Caco-2 (cell line): ENCODE measurements around the gene ITGB1BP2. TPM values are rescaled to one million over a fixed set of nuclear protein-coding genes. Genes with fewer than 3 reads are reported as not detected.
A peak's percentile ranks its signal among the peaks of the same experiment; 100 is the strongest.

Source experiments
- BruUV-seq: library from RNA; stranded (reverse); fragments of 400-500 nt; replicated peaks from 2 replicates; lab custom pipeline; 2021; lab: Mats Ljungman, UMichigan
- CTCF ChIA-PET: fragments of 300-600 bp; sonication (Branson Sonifier 250); formaldehyde crosslinking; loops from one replicate; lab custom pipeline; 2022; ENCODE audit warnings: antibody characterized with exemption; lab: Charles Lee
- POLR2A ChIA-PET: fragments of 300-600 bp; sonication (Branson Sonifier 250); formaldehyde crosslinking; loops from one replicate; lab custom pipeline; 2022; ENCODE audit warnings: antibody characterized with exemption; lab: Charles Lee
- DNase-seq, 2 experiments: peaks; one replicate each; pipeline versions ENCODE4 v3.0.0 to v3.0.0-alpha.2; 2020 to 2022
- H3K27me3 ChIP-seq: replicated peaks from 2 replicates; pipeline ENCODE4 v1.6.0; 2011; ENCODE audit warnings: low read length; ENCODE audit not compliant: control insufficient read depth, insufficient read depth
- H3K36me3 ChIP-seq: 2 replicates; pipeline ENCODE4 v1.5.1; 2011; ENCODE audit warnings: low read length; ENCODE audit not compliant: control insufficient read depth, insufficient read depth
- H3K4me1 ChIP-seq: fragments of 250-450 bp; sonication (Bioruptor Pico); 2 replicates; pipeline ENCODE4 v1.5.1; 2020; ENCODE audit warnings: mild to moderate bottlenecking
- H3K4me3 ChIP-seq: 2 replicates; pipeline ENCODE4 v1.5.1; 2011; ENCODE audit warnings: low read depth, mild to moderate bottlenecking, control low read depth, low read length
- H3K9me3 ChIP-seq: fragments of 250-450 bp; sonication (Bioruptor Pico); 2 replicates; pipeline ENCODE4 v1.5.1; 2020; ENCODE audit warnings: mild to moderate bottlenecking, moderate library complexity
- H3K27ac Mint-ChIP-seq: one replicate; pipeline ENCODE4 v1.8.0; 2022; ENCODE audit warnings: mixed read lengths; ENCODE audit not compliant: unreplicated experiment
- H3K27me3 Mint-ChIP-seq: one replicate; pipeline ENCODE4 v1.8.0; 2022; ENCODE audit warnings: mixed read lengths; ENCODE audit not compliant: insufficient read depth, unreplicated experiment
- H3K36me3 Mint-ChIP-seq: one replicate; pipeline ENCODE4 v1.8.0; 2022; ENCODE audit warnings: mild to moderate bottlenecking, mixed read lengths; ENCODE audit not compliant: insufficient read depth, unreplicated experiment
- H3K4me1 Mint-ChIP-seq: one replicate; pipeline ENCODE4 v1.8.0; 2022; ENCODE audit warnings: low read depth, mixed read lengths; ENCODE audit not compliant: unreplicated experiment
- H3K4me3 Mint-ChIP-seq: one replicate; pipeline ENCODE4 v1.8.0; 2022; ENCODE audit warnings: mild to moderate bottlenecking, moderate library complexity, mixed read lengths; ENCODE audit not compliant: unreplicated experiment
- H3K9me3 Mint-ChIP-seq: one replicate; pipeline ENCODE4 v1.8.0; 2022; ENCODE audit warnings: mixed read lengths; ENCODE audit not compliant: unreplicated experiment
- intact Hi-C: fragments of 100-400 bp; cut with micrococcal nuclease; formaldehyde crosslinking; loops from one replicate; pipeline ENCODE4 v1.10.0; 2022; ENCODE audit not compliant: unreplicated experiment
- total RNA-seq: library from RNA; stranded (reverse); gene quantifications from 2 replicates; pipeline ENCODE4 v1.2.3, GENCODE V29; 2022
- TF ChIP-seq, protein P1 (sequence below), 2 experiments: fragments of 200-600 bp in 1 of 2; IDR thresholded peaks; 1 replicate in 1 of 2; 2 replicates in 1 of 2; pipeline versions ENCODE4 v1.5.1 to v1.8.0; 2011 to 2022; ENCODE audit warnings: antibody characterized with exemption in 1 of 2, control low read depth in 1 of 2, inconsistent platforms in 1 of 2, low read depth in 1 of 2, low read length in 1 of 2, mild to moderate bottlenecking in 1 of 2, moderate library complexity in 1 of 2; ENCODE audit not compliant: insufficient read depth in 1 of 2, severe bottlenecking in 1 of 2, unreplicated experiment in 1 of 2

The ITGB1BP2 gene
- total RNA-seq, 1 experiment from 2014 or later, result 6.1 TPM

- peaks cover 61% of the 10 kb centered on the region for H3K36me3 Mint-ChIP-seq
- Histone ChIP-seq H3K9me3 (no peaks in the 10 kb centered on the region), H3K4me3 (no peak overlapping the region), H3K36me3 (no peaks in the 10 kb centered on the region), H3K27me3 (no peaks in the 10 kb centered on the region), H3K4me1 (0 out of 2 replicates have a peak, but pooled peaks cover 8% of the 10 kb centered on the region)
- peak overlapping the region; percentile 98 for H3K4me3 Mint-ChIP-seq
- H3K27ac Mint-ChIP-seq, result no peak overlapping the region
- intact Hi-C loops, result loop anchor here (5.0 to 10.0 kb wide), 2 partner anchors 71 to 81 kb away; partner anchors contain the start of gene TAF1
- ChIA-PET CTCF (no interaction called here), POLR2A (no interaction called here)
- H3K27me3 Mint-ChIP-seq, result no peaks in the 10 kb centered on the region
- no TSS peak for BruUV-seq
- H3K9me3 Mint-ChIP-seq, result no peaks in the 10 kb centered on the region
- TF ChIP-seq, protein P1, sequence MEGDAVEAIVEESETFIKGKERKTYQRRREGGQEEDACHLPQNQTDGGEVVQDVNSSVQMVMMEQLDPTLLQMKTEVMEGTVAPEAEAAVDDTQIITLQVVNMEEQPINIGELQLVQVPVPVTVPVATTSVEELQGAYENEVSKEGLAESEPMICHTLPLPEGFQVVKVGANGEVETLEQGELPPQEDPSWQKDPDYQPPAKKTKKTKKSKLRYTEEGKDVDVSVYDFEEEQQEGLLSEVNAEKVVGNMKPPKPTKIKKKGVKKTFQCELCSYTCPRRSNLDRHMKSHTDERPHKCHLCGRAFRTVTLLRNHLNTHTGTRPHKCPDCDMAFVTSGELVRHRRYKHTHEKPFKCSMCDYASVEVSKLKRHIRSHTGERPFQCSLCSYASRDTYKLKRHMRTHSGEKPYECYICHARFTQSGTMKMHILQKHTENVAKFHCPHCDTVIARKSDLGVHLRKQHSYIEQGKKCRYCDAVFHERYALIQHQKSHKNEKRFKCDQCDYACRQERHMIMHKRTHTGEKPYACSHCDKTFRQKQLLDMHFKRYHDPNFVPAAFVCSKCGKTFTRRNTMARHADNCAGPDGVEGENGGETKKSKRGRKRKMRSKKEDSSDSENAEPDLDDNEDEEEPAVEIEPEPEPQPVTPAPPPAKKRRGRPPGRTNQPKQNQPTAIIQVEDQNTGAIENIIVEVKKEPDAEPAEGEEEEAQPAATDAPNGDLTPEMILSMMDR (IDR thresholded peaks at IDR 0.05; ENCODE audit: insufficient read depth in 1 of 2, low read depth in 1 of 2, low read length in 1 of 2, severe bottlenecking in 1 of 2, unreplicated experiment in 1 of 2), result no peak
- H3K4me1 Mint-ChIP-seq, result no peaks in the 10 kb centered on the region
- no peak for DNase-seq
Measured at GRCh38 chrX:71285929-71286328, 15.6 kb upstream of the ITGB1BP2 start.

GRCh38 chrX:71291381-71291780 lies 10.2 kb upstream of the ITGB1BP2 start:
- Mint-ChIP-seq H3K27ac (no peak overlapping the region), H3K4me1 (no peaks in the 10 kb centered on the region), H3K4me3 (no peak overlapping the region), H3K36me3 (peaks cover 87% of the 10 kb centered on the region), H3K27me3 (no peaks in the 10 kb centered on the region), H3K9me3 (no peaks in the 10 kb centered on the region)
- H3K4me3 ChIP-seq, result no peak overlapping the region
- ChIA-PET CTCF (no interaction called here), POLR2A (interaction anchor here (0.6 kb wide), 1 partner anchor 61 kb away, joined by 3 read pairs; no protein-coding TSS in a partner anchor)
- TF ChIP-seq, protein P1 (IDR thresholded peaks at IDR 0.05; ENCODE audit: insufficient read depth in 1 of 2, low read depth in 1 of 2, low read length in 1 of 2, severe bottlenecking in 1 of 2, unreplicated experiment in 1 of 2), result no peak
- H3K36me3 ChIP-seq, result no peaks in the 10 kb centered on the region
- DNase-seq, result no peak
- intact Hi-C loops, result no loop called here
- H3K9me3 ChIP-seq, result no peaks in the 10 kb centered on the region
- BruUV-seq, result no TSS peak
- H3K4me1 ChIP-seq, result 0 out of 2 replicates have a peak, but pooled peaks cover under 1% of the 10 kb centered on the region
- H3K27me3 ChIP-seq, result no peaks in the 10 kb centered on the region

- Histone ChIP-seq H3K9me3 (no peaks in the 10 kb centered on the region), H3K36me3 (no peaks in the 10 kb centered on the region; the same call in 1 of the 2 replicates), H3K4me1 (no peaks in the 10 kb centered on the region), H3K4me3 (no peak overlapping the region), H3K27me3 (no peaks in the 10 kb centered on the region)
- H3K27ac Mint-ChIP-seq, result no peak overlapping the region
- ChIA-PET POLR2A (no interaction called here), CTCF (no interaction called here)
- intact Hi-C loops, result no loop called here
- no peaks in the 10 kb centered on the region for H3K4me1 Mint-ChIP-seq
- TF ChIP-seq, protein P1 (IDR thresholded peaks at IDR 0.05; ENCODE audit: insufficient read depth in 1 of 2, low read depth in 1 of 2, low read length in 1 of 2, severe bottlenecking in 1 of 2, unreplicated experiment in 1 of 2), result no peak
- H3K4me3 Mint-ChIP-seq, result no peak overlapping the region
- H3K27me3 Mint-ChIP-seq, result no peaks in the 10 kb centered on the region
- DNase-seq, result no peak
- BruUV-seq, result no TSS peak
- H3K9me3 Mint-ChIP-seq, result no peaks in the 10 kb centered on the region
- peaks cover 92% of the 10 kb centered on the region for H3K36me3 Mint-ChIP-seq
Measured at GRCh38 chrX:71292669-71293365, 8.7 kb upstream of the ITGB1BP2 start.
